C4-2B (cell line): ENCODE results near the gene WWOX.

Source experiments
- ZFX ChIP-seq: fragments of 450-650 bp; IDR thresholded peaks from 2 replicates; pipeline ENCODE4 v1.6.1; 2017
- TF ChIP-seq, protein P1 (sequence below): fragments of 450-650 bp; conservative IDR thresholded peaks from 2 replicates; pipeline ENCODE4 v1.5.1; 2017; ENCODE audit warnings: mild to moderate bottlenecking

DNA sequence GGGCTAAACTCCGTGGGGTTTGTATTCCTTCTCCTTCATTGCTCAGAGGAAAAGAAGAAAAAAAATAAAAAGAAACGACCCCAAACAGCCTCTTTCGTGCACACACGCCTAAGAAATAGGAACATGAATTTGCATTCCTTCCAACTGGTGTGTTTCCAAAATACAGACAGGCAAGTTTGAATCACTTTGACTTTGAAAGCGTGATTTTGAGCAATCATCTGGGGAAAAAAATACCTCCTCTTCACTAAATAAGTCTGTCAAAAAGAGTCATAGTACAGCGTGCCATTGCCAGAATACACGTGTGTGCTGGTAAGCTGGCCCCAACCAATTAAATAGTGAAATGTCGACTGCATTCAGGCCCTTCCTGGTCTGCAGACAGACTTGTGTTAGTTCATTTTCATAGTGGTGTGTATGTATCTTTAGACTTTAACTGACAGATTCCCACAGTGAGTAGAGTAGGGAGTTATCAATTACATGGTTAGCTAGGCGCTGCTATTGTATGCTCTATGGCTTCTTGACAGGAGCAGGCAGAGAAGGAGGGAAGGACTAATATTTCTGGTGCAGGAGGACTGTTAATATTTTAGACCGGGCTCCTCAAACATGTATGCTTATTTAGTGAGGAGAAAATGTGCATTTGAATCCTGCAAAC lies 882.8 kb downstream of the WWOX start:
- TF ChIP-seq, protein P1, sequence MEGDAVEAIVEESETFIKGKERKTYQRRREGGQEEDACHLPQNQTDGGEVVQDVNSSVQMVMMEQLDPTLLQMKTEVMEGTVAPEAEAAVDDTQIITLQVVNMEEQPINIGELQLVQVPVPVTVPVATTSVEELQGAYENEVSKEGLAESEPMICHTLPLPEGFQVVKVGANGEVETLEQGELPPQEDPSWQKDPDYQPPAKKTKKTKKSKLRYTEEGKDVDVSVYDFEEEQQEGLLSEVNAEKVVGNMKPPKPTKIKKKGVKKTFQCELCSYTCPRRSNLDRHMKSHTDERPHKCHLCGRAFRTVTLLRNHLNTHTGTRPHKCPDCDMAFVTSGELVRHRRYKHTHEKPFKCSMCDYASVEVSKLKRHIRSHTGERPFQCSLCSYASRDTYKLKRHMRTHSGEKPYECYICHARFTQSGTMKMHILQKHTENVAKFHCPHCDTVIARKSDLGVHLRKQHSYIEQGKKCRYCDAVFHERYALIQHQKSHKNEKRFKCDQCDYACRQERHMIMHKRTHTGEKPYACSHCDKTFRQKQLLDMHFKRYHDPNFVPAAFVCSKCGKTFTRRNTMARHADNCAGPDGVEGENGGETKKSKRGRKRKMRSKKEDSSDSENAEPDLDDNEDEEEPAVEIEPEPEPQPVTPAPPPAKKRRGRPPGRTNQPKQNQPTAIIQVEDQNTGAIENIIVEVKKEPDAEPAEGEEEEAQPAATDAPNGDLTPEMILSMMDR, result no peak
- TF ChIP-seq ZFX, result no peak
